ENCODE measurements around the gene CCL28. TPM values are rescaled to one million over a fixed set of nuclear protein-coding genes. Genes with fewer than 3 reads are reported as not detected.

CCL28 gene
- total RNA-seq, 1 experiment from 2014 or later, result 2.2 TPM

GRCh38 chr5:43371821-43372220 lies 40.4 kb downstream of the CCL28 start:
- POLR2A ChIA-PET (ENCODE audit: unreplicated experiment), result no interaction called here
- TF ChIP-seq EZH2 (IDR thresholded peaks at IDR 0.05; ENCODE audit: low read depth) (no peak), CTCF (conservative IDR thresholded peaks at IDR 0.05) (no peak)
- DNase-seq, result no peak
- Histone ChIP-seq H3K4me1 (replicated peaks; ENCODE audit: insufficient read depth) (no peaks in the 10 kb centered on the region), H2AFZ (no peak overlapping the region), H3K27me3 (ENCODE audit: insufficient read depth, low read depth) (no peaks in the 10 kb centered on the region), H3K9me2 (ENCODE audit: insufficient read depth) (no peaks in the 10 kb centered on the region), H4K20me1 (ENCODE audit: insufficient read depth) (no peaks in the 10 kb centered on the region), H3K27ac (no peak overlapping the region), H3K36me3 (ENCODE audit: low read depth) (no peaks in the 10 kb centered on the region), H3K4me2 (no peak overlapping the region), H3K79me2 (ENCODE audit: low read depth) (no peaks in the 10 kb centered on the region), H3K4me3 (no peak overlapping the region), H3K9me3 (ENCODE audit: insufficient read depth, low read depth) (no peaks in the 10 kb centered on the region), H3F3A (ENCODE audit: insufficient read depth, low read depth) (no peaks in the 10 kb centered on the region)
- no TSS peak for BruUV-seq (replicated peaks)
- intact Hi-C loops (cut with micrococcal nuclease; ENCODE audit: unreplicated experiment), result no loop called here
- CTCF ChIA-PET, result no interaction called here

- CTCF ChIA-PET, result no interaction called here
- Histone ChIP-seq H2AFZ (no peak overlapping the region), H3K4me1 (replicated peaks; ENCODE audit: insufficient read depth) (no peaks in the 10 kb centered on the region), H3K27me3 (ENCODE audit: insufficient read depth, low read depth) (no peaks in the 10 kb centered on the region), H4K20me1 (ENCODE audit: insufficient read depth) (no peaks in the 10 kb centered on the region), H3K36me3 (ENCODE audit: low read depth) (no peaks in the 10 kb centered on the region), H3K79me2 (ENCODE audit: low read depth) (no peaks in the 10 kb centered on the region), H3K4me3 (no peak overlapping the region), H3K9me3 (ENCODE audit: insufficient read depth, low read depth) (no peaks in the 10 kb centered on the region), H3K4me2 (no peak overlapping the region), H3F3A (ENCODE audit: insufficient read depth, low read depth) (no peaks in the 10 kb centered on the region), H3K27ac (no peak overlapping the region), H3K9me2 (ENCODE audit: insufficient read depth) (no peaks in the 10 kb centered on the region)
- TF ChIP-seq CTCF (conservative IDR thresholded peaks at IDR 0.05), result no peak
- POLR2A ChIA-PET (ENCODE audit: unreplicated experiment), result no interaction called here
- intact Hi-C loops (cut with micrococcal nuclease; ENCODE audit: unreplicated experiment), result no loop called here
- no TSS peak for BruUV-seq (replicated peaks)
- DNase-seq, result no peak
These were observed 41.8 kb downstream of the CCL28 start for GRCh38 chr5:43370352-43370751.

- no peaks in the 10 kb centered on the region for H4K20me1 ChIP-seq (ENCODE audit: insufficient read depth)
- no peaks in the 10 kb centered on the region for H3K9me2 ChIP-seq (ENCODE audit: insufficient read depth)
- H3K4me2 ChIP-seq, result no peak overlapping the region
- no peaks in the 10 kb centered on the region for H3K4me1 ChIP-seq (replicated peaks; ENCODE audit: insufficient read depth)
- intact Hi-C loops (cut with micrococcal nuclease; ENCODE audit: unreplicated experiment), result no loop called here
- POLR2A ChIA-PET (ENCODE audit: unreplicated experiment), result no interaction called here
- H3K27me3 ChIP-seq (ENCODE audit: insufficient read depth, low read depth), result no peaks in the 10 kb centered on the region
- no peak overlapping the region for H2AFZ ChIP-seq
- H3F3A ChIP-seq (ENCODE audit: insufficient read depth, low read depth), result no peaks in the 10 kb centered on the region
- no peak for DNase-seq
- no peak overlapping the region for H3K27ac ChIP-seq
- no TSS peak for BruUV-seq (replicated peaks)
- TF ChIP-seq CTCF (conservative IDR thresholded peaks at IDR 0.05) (no peak), EZH2 (IDR thresholded peaks at IDR 0.05; ENCODE audit: low read depth) (no peak)
- no peaks in the 10 kb centered on the region for H3K79me2 ChIP-seq (ENCODE audit: low read depth)
- H3K9me3 ChIP-seq (ENCODE audit: insufficient read depth, low read depth), result no peaks in the 10 kb centered on the region
- no peaks in the 10 kb centered on the region for H3K36me3 ChIP-seq (ENCODE audit: low read depth)
- no peak overlapping the region for H3K4me3 ChIP-seq
- CTCF ChIA-PET, result no interaction called here
These were observed 42.5 kb downstream of the CCL28 start for GRCh38 chr5:43369651-43370050.
